Mucosa of rectum (tissue), 2 donors: ENCODE results near the gene FOXF1.

Experiments
- H3K27ac ChIP-seq, 2 donors: one replicate each; pipeline ENCODE4 v1.7.0; 2013; ENCODE audit warnings: inconsistent platforms in 2 of 2, low read depth in 2 of 2, low read length in 2 of 2
- H3K27me3 ChIP-seq, 2 donors: one replicate each; pipeline ENCODE4 v1.7.0; 2013; ENCODE audit warnings: low read length in 2 of 2; ENCODE audit not compliant: control insufficient read depth in 2 of 2, insufficient read depth in 2 of 2
- H3K36me3 ChIP-seq, 2 donors: one replicate each; pipeline ENCODE4 v1.7.0; 2013; ENCODE audit warnings: low read length in 2 of 2; ENCODE audit not compliant: control insufficient read depth in 2 of 2, insufficient read depth in 2 of 2
- H3K4me1 ChIP-seq, 2 donors: one replicate each; pipeline ENCODE4 v1.7.0; 2013; ENCODE audit warnings: low read length in 2 of 2, mild to moderate bottlenecking in 1 of 2; ENCODE audit not compliant: control insufficient read depth in 2 of 2, insufficient read depth in 2 of 2
- H3K4me3 ChIP-seq, 2 donors: one replicate each; pipeline ENCODE4 v1.7.0; 2013; ENCODE audit warnings: low read length in 2 of 2
- H3K9ac ChIP-seq, 2 donors: one replicate each; pipeline ENCODE4 v1.7.0; 2013; ENCODE audit warnings: low read length in 2 of 2, low read depth in 1 of 2, mild to moderate bottlenecking in 1 of 2
- H3K9me3 ChIP-seq, 2 donors: one replicate each; pipeline ENCODE4 v1.7.0; 2013; ENCODE audit warnings: low read length in 2 of 2; ENCODE audit not compliant: control insufficient read depth in 2 of 2
- donor health status: healthy.
- donor health status: Normal muscosa, but diverticular disease.

Gene FOXF1

GRCh38 chr16:86533767-86534351 lies 23.5 kb downstream of the FOXF1 start:
- no peak overlapping the region for H3K4me3 ChIP-seq
- H3K36me3 ChIP-seq, result peaks cover 13 to 26% of the 10 kb centered on the region in 2 donors
- H3K27ac ChIP-seq, result no peak overlapping the region
- no peaks in the 10 kb centered on the region for H3K27me3 ChIP-seq
- H3K4me1 ChIP-seq, result peaks cover 0 to 5% of the 10 kb centered on the region in 2 donors
- no peak overlapping the region for H3K9ac ChIP-seq
- no peaks in the 10 kb centered on the region for H3K9me3 ChIP-seq

GRCh38 chr16:86534779-86535615 lies 24.7 kb downstream of the FOXF1 start:
- no peak overlapping the region for H3K9ac ChIP-seq
- no peaks in the 10 kb centered on the region for H3K27me3 ChIP-seq
- peaks cover 0 to 5% of the 10 kb centered on the region in 2 donors for H3K4me1 ChIP-seq
- no peaks in the 10 kb centered on the region for H3K9me3 ChIP-seq
- peaks cover 22 to 37% of the 10 kb centered on the region in 2 donors for H3K36me3 ChIP-seq
- H3K4me3 ChIP-seq, result no peak overlapping the region
- no peak overlapping the region for H3K27ac ChIP-seq

GRCh38 chr16:86536621-86537020 lies 26.3 kb downstream of the FOXF1 start:
- Histone ChIP-seq H3K9ac (no peak overlapping the region), H3K4me1 (peaks cover 0 to under 1% of the 10 kb centered on the region in 2 donors), H3K36me3 (peaks cover 35 to 52% of the 10 kb centered on the region in 2 donors), H3K27ac (no peak overlapping the region), H3K4me3 (no peak overlapping the region), H3K27me3 (no peaks in the 10 kb centered on the region), H3K9me3 (no peaks in the 10 kb centered on the region)

GRCh38 chr16:86537486-86537885 lies 27.2 kb downstream of the FOXF1 start:
- Histone ChIP-seq H3K9me3 (no peaks in the 10 kb centered on the region), H3K4me1 (no peaks in the 10 kb centered on the region), H3K4me3 (no peak overlapping the region), H3K27me3 (no peaks in the 10 kb centered on the region), H3K27ac (no peak overlapping the region), H3K36me3 (peaks cover 41 to 60% of the 10 kb centered on the region in 2 donors), H3K9ac (no peak overlapping the region)

- Histone ChIP-seq H3K36me3 (peaks cover 48 to 64% of the 10 kb centered on the region in 2 donors), H3K4me1 (no peaks in the 10 kb centered on the region), H3K4me3 (no peak overlapping the region), H3K27me3 (no peaks in the 10 kb centered on the region), H3K9me3 (no peaks in the 10 kb centered on the region), H3K9ac (no peak overlapping the region), H3K27ac (no peak overlapping the region)
These were observed 28.0 kb downstream of the FOXF1 start for GRCh38 chr16:86538196-86538780.

GRCh38 chr16:86540894-86541293 lies 30.6 kb downstream of the FOXF1 start:
- H3K9me3 ChIP-seq, result no peaks in the 10 kb centered on the region
- no peak overlapping the region for H3K27ac ChIP-seq
- H3K36me3 ChIP-seq, result peaks cover 48 to 68% of the 10 kb centered on the region in 2 donors
- no peaks in the 10 kb centered on the region for H3K27me3 ChIP-seq
- no peak overlapping the region for H3K4me3 ChIP-seq
- no peaks in the 10 kb centered on the region for H3K4me1 ChIP-seq
- H3K9ac ChIP-seq, result no peak overlapping the region

GRCh38 chr16:86541560-86541959 lies 31.2 kb downstream of the FOXF1 start:
- no peaks in the 10 kb centered on the region for H3K4me1 ChIP-seq
- no peaks in the 10 kb centered on the region for H3K27me3 ChIP-seq
- no peak overlapping the region for H3K9ac ChIP-seq
- no peak overlapping the region for H3K27ac ChIP-seq
- peaks cover 52 to 66% of the 10 kb centered on the region in 2 donors for H3K36me3 ChIP-seq
- H3K9me3 ChIP-seq, result no peaks in the 10 kb centered on the region
- no peak overlapping the region for H3K4me3 ChIP-seq

GRCh38 chr16:86542756-86543750 lies 32.7 kb downstream of the FOXF1 start:
- Histone ChIP-seq H3K27ac (no peak overlapping the region), H3K9me3 (no peaks in the 10 kb centered on the region), H3K4me3 (no peak overlapping the region), H3K36me3 (peaks cover 59 to 71% of the 10 kb centered on the region in 2 donors), H3K27me3 (no peaks in the 10 kb centered on the region), H3K9ac (no peak overlapping the region), H3K4me1 (no peaks in the 10 kb centered on the region)

- H3K9me3 ChIP-seq, result no peaks in the 10 kb centered on the region
- no peak overlapping the region for H3K27ac ChIP-seq
- H3K4me1 ChIP-seq, result no peaks in the 10 kb centered on the region
- H3K4me3 ChIP-seq, result no peak overlapping the region
- peaks cover 38 to 58% of the 10 kb centered on the region in 2 donors for H3K36me3 ChIP-seq
- H3K9ac ChIP-seq, result no peak overlapping the region
- H3K27me3 ChIP-seq, result no peaks in the 10 kb centered on the region
These were observed 35.2 kb downstream of the FOXF1 start for GRCh38 chr16:86545481-86545880.
